TTC549 (cell line): ENCODE measurements around the gene KMT2E.
"Not testable (repeated sequence)": the region's sequence is repeated elsewhere in the genome, so short reads cannot be mapped to it uniquely, and the experiment has no call there.

Source experiments
- FAIRE-seq: peaks from 2 replicates; lab custom pipeline; 2012; peaks lifted over from hg19 to GRCh38; lab: Jason Lieb, UNC

KMT2E gene

GRCh38 chr7:105028941-105029340, 14.9 kb downstream of the KMT2E start:
- not testable (repeated sequence) for FAIRE-seq

- FAIRE-seq: no peak
These were observed 16.4 kb downstream of the KMT2E start for GRCh38 chr7:105030447-105030846.

GRCh38 chr7:105032553-105033214, 18.7 kb downstream of the KMT2E start:
- FAIRE-seq: no peak

GRCh38 chr7:105035349-105035748, 21.3 kb downstream of the KMT2E start:
- FAIRE-seq: no peak

GRCh38 chr7:105036217-105037168, 22.5 kb downstream of the KMT2E start:
- no peak for FAIRE-seq

- FAIRE-seq: no peak
These were observed 23.3 kb downstream of the KMT2E start for GRCh38 chr7:105037319-105037718.

GRCh38 chr7:105044449-105045070, 30.6 kb downstream of the KMT2E start:
- FAIRE-seq: no peak

GRCh38 chr7:105046414-105046813, 32.4 kb downstream of the KMT2E start:
- FAIRE-seq: no peak

GRCh38 chr7:105047932-105048331, 33.9 kb downstream of the KMT2E start:
- no peak for FAIRE-seq

GRCh38 chr7:105050493-105050892, 36.5 kb downstream of the KMT2E start:
- no peak for FAIRE-seq

GRCh38 chr7:105050899-105051298, 36.9 kb downstream of the KMT2E start:
- FAIRE-seq: not testable (repeated sequence)

GRCh38 chr7:105055084-105055483, 41.1 kb downstream of the KMT2E start:
- no peak for FAIRE-seq

GRCh38 chr7:105055621-105056020, 41.6 kb downstream of the KMT2E start:
- no peak for FAIRE-seq

GRCh38 chr7:105057472-105057871, 43.5 kb downstream of the KMT2E start:
- no peak for FAIRE-seq

GRCh38 chr7:105060437-105060836, 46.4 kb downstream of the KMT2E start:
- no peak for FAIRE-seq

GRCh38 chr7:105060923-105061322, 46.9 kb downstream of the KMT2E start:
- no peak for FAIRE-seq

GRCh38 chr7:105065104-105065503, 51.1 kb downstream of the KMT2E start:
- FAIRE-seq: no peak

- FAIRE-seq: no peak
These were observed 53.7 kb downstream of the KMT2E start for GRCh38 chr7:105067691-105068090.

GRCh38 chr7:105068886-105069285, 54.9 kb downstream of the KMT2E start:
- FAIRE-seq: no peak

- FAIRE-seq: no peak
These were observed 59.1 kb downstream of the KMT2E start for GRCh38 chr7:105073143-105073542.

GRCh38 chr7:105079348-105079747, 65.3 kb downstream of the KMT2E start:
- no peak for FAIRE-seq

GRCh38 chr7:105084581-105084980, 70.6 kb downstream of the KMT2E start:
- no peak for FAIRE-seq

- FAIRE-seq: peak; percentile 78
These were observed 72.8 kb downstream of the KMT2E start for GRCh38 chr7:105086850-105087249.
